Measurements from ENCODE around the gene METRNL.
"Not testable (repeated sequence)": the region's sequence is repeated elsewhere in the genome, so short reads cannot be mapped to it uniquely, and the experiment has no call there.

Gene METRNL

DNA sequence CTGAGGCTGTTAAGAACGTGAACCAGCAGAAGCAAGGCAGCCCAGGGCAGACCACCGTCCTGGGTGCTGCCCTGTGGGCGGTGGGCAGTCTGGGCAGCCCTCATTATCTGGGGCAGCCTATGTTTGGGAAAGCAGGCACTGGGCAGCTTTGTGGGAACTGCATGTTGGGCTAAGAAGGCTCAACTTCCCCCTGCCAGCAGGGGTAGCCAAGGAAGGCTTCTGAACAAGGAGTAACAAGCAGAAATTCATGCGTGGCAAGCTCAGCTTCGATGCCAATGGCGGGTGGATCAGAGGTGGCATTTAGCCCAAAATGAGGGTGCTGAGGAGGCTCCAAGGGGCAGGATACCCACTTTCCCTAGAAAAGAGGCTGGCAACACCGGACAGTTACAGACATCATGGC, 42.7 kb upstream of the METRNL start:
- Histone ChIP-seq H3K4me3 (ENCODE audit: low read length) (no peak overlapping the region), H3K4me2 (ENCODE audit: low read length) (no peak overlapping the region), H3K27me3 (ENCODE audit: low read depth, low read length) (no peaks in the 10 kb centered on the region), H4K20me1 (ENCODE audit: insufficient read depth, low read length) (no peaks in the 10 kb centered on the region), H3K9ac (ENCODE audit: low read length) (no peak overlapping the region), H3K36me3 (replicated peaks; ENCODE audit: low read depth, low read length) (peaks cover 14% of the 10 kb centered on the region), H3K79me2 (ENCODE audit: low read length) (no peaks in the 10 kb centered on the region), H3K9me3 (ENCODE audit: insufficient read depth, low read length) (peaks cover 7% of the 10 kb centered on the region; the same call in 1 of the 2 replicates), H2AFZ (ENCODE audit: low read depth, low read length) (no peak overlapping the region), H3K4me1 (ENCODE audit: low read length) (no peaks in the 10 kb centered on the region), H3K27ac (ENCODE audit: low read length) (no peak overlapping the region)
- no peak for TF ChIP-seq EZH2phosphoT487 (IDR thresholded peaks at IDR 0.05; ENCODE audit: low read depth)
- TF ChIP-seq, protein P1, sequence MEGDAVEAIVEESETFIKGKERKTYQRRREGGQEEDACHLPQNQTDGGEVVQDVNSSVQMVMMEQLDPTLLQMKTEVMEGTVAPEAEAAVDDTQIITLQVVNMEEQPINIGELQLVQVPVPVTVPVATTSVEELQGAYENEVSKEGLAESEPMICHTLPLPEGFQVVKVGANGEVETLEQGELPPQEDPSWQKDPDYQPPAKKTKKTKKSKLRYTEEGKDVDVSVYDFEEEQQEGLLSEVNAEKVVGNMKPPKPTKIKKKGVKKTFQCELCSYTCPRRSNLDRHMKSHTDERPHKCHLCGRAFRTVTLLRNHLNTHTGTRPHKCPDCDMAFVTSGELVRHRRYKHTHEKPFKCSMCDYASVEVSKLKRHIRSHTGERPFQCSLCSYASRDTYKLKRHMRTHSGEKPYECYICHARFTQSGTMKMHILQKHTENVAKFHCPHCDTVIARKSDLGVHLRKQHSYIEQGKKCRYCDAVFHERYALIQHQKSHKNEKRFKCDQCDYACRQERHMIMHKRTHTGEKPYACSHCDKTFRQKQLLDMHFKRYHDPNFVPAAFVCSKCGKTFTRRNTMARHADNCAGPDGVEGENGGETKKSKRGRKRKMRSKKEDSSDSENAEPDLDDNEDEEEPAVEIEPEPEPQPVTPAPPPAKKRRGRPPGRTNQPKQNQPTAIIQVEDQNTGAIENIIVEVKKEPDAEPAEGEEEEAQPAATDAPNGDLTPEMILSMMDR (IDR thresholded peaks at IDR 0.05; ENCODE audit: low read depth, low read length), result no peak

GRCh38 chr17:83037084-83037873, 42.1 kb upstream of the METRNL start:
- H3K4me3 ChIP-seq (ENCODE audit: low read length), result no peak overlapping the region
- H3K36me3 ChIP-seq (replicated peaks; ENCODE audit: low read depth, low read length), result peaks cover 20% of the 10 kb centered on the region
- H2AFZ ChIP-seq (ENCODE audit: low read depth, low read length), result no peak overlapping the region
- no peaks in the 10 kb centered on the region for H4K20me1 ChIP-seq (ENCODE audit: insufficient read depth, low read length)
- H3K79me2 ChIP-seq (ENCODE audit: low read length), result no peaks in the 10 kb centered on the region
- H3K4me1 ChIP-seq (ENCODE audit: low read length), result no peaks in the 10 kb centered on the region
- H3K27ac ChIP-seq (ENCODE audit: low read length), result no peak overlapping the region
- no peak overlapping the region for H3K4me2 ChIP-seq (ENCODE audit: low read length)
- H3K9ac ChIP-seq (ENCODE audit: low read length), result no peak overlapping the region
- H3K9me3 ChIP-seq (ENCODE audit: insufficient read depth, low read length), result peaks cover 11% of the 10 kb centered on the region; the same call in 1 of the 2 replicates
- TF ChIP-seq, protein P1 (IDR thresholded peaks at IDR 0.05; ENCODE audit: low read depth, low read length), result no peak
- TF ChIP-seq EZH2phosphoT487 (IDR thresholded peaks at IDR 0.05; ENCODE audit: low read depth), result no peak
- H3K27me3 ChIP-seq (ENCODE audit: low read depth, low read length), result no peaks in the 10 kb centered on the region

GRCh38 chr17:83037874-83038165, 41.6 kb upstream of the METRNL start:
- Histone ChIP-seq H3K4me3 (ENCODE audit: low read length) (no peak overlapping the region), H2AFZ (ENCODE audit: low read depth, low read length) (no peak overlapping the region), H3K4me1 (ENCODE audit: low read length) (no peaks in the 10 kb centered on the region), H3K27me3 (ENCODE audit: low read depth, low read length) (no peaks in the 10 kb centered on the region), H3K4me2 (ENCODE audit: low read length) (no peak overlapping the region), H4K20me1 (ENCODE audit: insufficient read depth, low read length) (no peaks in the 10 kb centered on the region), H3K27ac (ENCODE audit: low read length) (no peak overlapping the region), H3K9me3 (ENCODE audit: insufficient read depth, low read length) (peaks cover 16% of the 10 kb centered on the region; the same call in 1 of the 2 replicates), H3K79me2 (ENCODE audit: low read length) (no peaks in the 10 kb centered on the region), H3K36me3 (replicated peaks; ENCODE audit: low read depth, low read length) (peaks cover 26% of the 10 kb centered on the region), H3K9ac (ENCODE audit: low read length) (no peak overlapping the region)
- TF ChIP-seq, protein P1 (IDR thresholded peaks at IDR 0.05; ENCODE audit: low read depth, low read length), result no peak
- TF ChIP-seq EZH2phosphoT487 (IDR thresholded peaks at IDR 0.05; ENCODE audit: low read depth), result no peak

DNA sequence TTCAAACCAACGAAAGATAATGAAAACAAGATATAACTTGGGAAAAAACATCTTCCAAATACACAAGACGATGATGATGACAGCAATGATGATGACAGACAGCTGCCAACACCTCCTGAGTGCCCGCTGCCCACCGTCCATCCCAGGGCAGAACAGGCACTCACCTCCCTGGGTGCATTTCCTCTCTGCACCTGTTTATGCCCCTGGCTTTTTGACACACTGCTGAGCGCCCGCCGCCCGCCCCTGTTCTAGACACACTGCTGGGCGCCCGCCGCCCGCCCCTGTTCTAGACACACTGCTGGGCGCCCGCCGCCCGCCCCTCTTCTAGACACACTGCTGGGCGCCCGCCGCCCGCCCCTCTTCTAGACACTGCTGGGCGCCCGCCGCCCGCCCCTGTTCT, 40.4 kb upstream of the METRNL start:
- H3K36me3 ChIP-seq (replicated peaks; ENCODE audit: low read depth, low read length), result peaks cover 33% of the 10 kb centered on the region
- H2AFZ ChIP-seq (ENCODE audit: low read depth, low read length); H3K27me3 ChIP-seq (ENCODE audit: low read depth, low read length): not testable (repeated sequence)

More for the DNA sequence above, 40.4 kb upstream of the METRNL start:
- H3K9ac ChIP-seq (ENCODE audit: low read length); H3K4me3 ChIP-seq (ENCODE audit: low read length); H3K4me1 ChIP-seq (ENCODE audit: low read length); H3K79me2 ChIP-seq (ENCODE audit: low read length); H3K4me2 ChIP-seq (ENCODE audit: low read length); H3K27ac ChIP-seq (ENCODE audit: low read length); H4K20me1 ChIP-seq (ENCODE audit: insufficient read depth, low read length): not testable (repeated sequence)
- H3K9me3 ChIP-seq (ENCODE audit: insufficient read depth, low read length), result peaks cover 18% of the 10 kb centered on the region; the same call in 1 of the 2 replicates
